ENCODE results near the gene HEPACAM2. TPM values are rescaled to one million over a fixed set of nuclear protein-coding genes. Genes with fewer than 3 reads are reported as not detected.

HEPACAM2 gene
- polyA plus RNA-seq, 10 donors: 0.10 to 0.21 (median 0.15) TPM; not detected in 7

DNA sequence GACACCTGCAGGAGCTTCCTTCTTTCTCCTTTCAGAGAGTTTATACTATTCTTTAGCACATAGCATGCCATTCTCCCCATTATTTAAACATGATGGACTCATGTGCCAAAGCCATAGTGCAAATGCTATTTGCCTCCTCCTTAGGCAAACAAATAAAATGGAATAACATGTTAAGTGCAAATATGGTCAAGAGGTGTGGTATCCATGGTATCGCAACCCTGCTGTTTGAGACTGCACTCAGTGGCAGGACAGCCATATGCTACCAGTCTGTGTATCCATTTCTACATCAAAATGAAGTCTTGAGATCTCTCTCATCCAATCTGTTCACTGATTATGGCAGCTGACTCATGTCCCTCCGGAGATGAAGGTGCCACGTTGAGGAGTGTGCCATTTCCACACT, 22.8 kb downstream of the HEPACAM2 start:
- no peak for DNase-seq

DNA sequence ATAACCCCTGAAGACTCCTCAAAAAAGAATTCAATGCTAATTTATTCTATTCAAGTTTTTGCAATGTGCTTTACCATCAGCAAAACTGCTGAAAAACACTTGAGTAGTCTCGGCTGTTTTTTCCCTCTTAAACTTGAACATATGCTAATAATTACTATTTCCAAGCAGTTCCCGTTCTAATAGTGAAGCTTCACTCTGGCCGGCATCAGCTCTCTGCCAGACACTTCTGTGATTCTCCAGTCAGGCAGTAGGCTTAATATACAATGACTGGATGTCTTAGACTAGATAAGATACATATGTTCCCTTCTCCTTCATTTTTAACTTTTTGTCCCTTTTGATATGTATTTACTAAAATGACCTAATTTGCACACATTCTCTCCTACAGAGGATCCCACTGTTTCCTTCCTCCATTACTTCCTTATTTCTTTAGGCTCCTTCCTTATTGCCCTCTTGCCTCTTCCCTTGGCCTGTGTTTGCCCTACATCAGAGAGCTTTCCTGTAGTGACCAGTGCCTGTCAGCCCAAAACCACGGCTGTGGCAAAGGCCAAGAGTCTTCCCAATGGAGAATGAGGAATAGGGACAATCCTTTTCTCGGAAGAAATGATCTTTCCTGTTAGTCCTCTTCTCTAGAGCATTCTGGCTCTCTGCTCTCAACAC, 23.5 kb downstream of the HEPACAM2 start:
- DNase-seq: peak in 2 of 3 donors; percentile 7 to 20

DNA sequence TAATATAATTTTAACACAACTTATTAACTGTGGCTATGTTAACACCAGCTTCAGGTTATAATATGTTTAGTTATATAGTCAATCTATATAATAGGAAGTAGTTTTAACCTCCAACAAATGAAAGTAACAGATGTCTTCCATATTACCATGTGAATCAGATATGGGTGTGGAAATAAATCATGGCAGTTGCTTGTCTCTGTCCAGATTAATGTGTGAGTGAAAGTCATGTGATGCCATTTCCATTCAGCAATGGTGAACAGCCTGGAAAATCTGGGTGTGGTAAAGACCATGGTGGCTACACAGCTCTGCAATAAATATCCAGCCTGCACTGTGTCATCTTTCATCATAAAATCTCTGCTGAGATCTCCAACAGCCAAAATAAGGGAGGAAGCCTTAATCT, 27.8 kb downstream of the HEPACAM2 start:
- DNase-seq: no peak

DNA sequence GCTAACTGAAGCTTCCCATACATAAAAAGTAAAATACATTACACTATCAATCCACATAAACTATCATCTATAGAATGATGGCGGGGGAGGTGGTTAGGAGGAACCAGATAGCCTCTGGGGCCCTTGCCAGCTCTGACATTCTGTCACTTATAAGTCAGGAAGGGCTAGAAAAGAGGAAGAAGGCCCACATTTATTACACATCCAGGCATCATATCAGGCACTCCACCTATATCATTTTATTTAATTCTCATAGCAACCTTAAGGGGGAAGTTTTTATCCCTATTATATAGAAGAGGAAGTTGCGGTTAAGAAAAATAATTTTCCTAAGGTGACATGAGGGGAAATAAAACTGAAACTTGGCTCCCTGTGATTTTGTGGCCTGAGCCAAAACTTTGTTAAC, 29.9 kb downstream of the HEPACAM2 start:
- DNase-seq: no peak

DNA sequence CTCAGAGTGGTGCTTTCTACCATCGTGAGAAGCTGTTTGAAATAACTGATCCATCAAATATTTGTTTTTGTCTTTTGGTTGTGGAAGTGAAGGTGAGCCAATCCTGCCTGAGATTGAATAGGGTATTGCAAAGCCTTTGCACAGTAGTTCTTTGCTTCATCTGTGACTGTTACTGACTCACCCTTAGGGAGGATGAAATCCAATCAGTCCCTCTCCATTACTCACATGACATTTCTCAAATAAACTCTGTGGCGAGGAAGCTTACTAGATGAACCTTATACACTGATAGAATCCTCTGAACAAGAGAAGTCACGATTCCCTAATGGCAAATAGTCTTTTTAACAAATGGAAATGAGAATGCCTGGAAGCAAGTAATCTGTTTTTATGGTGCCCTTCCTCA, 31.9 kb downstream of the HEPACAM2 start:
- DNase-seq: no peak

DNA sequence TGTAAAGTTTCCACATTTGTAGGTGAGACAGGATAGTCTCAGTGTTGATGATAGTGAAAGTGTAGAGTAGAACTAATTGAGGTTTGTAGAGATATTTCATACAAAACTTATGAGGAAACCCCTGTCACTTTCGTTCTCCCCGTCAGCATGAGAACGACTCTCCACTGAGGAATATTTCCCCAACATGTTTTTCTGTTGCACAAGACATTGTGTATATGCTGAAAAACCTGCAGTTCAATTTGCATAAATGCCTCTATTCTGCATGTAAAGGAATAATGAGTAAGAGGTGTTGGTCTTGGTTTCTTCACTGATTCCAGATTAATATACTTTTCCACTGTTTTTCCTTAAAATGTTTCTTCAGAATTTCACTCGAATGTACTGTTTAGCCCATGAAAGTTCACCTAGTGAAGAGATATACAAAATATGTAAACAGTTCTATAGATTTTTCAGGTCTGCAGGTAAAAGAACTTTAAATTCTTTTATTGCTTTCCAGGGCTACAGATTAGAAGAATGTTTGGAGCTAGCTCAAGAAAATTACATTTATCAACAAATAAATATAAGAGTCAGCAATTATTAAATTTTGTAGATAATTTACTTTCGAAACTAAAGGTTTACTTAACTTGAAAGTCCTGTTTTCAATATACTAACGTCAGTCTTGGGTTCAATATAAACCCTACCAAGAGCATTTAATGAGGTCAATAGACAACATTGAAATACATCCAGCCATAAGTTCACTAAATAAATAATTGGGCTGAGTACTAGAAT, 37.2 kb downstream of the HEPACAM2 start:
- no peak for DNase-seq

DNA sequence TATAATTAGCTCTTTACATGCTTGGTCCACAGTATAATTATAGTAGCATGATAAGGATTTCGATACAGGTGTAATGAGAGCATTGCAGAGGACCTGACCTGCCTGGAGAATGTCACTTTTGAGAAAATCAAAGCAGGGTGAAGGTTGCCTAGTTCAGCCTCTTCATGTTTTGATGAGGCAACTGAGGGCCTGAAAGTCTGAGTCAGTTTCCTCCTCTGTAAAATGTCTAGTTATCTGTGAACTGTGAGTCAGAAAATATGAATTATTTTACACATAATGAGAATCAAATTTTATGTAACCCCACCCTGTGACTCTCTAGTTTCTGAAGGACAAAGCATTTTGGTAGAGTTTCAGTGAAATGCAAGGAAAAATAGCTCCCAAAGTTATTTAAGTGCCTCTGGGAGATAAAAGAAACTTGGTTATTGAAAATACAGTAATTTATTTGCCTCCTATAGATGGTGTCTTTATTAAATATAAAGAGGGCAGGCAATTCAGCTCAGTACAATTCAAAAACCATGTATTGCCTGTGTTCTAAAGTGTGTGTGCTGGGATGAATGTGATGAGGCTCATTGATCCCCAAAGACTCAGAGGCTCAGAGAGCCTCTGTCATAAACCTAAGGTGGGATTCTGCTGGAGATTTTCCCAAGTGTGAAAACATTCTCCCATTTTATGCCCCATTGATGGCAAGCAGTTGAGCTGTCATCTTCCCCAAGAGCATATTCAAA, 40.8 kb downstream of the HEPACAM2 start:
- DNase-seq: no peak

DNA sequence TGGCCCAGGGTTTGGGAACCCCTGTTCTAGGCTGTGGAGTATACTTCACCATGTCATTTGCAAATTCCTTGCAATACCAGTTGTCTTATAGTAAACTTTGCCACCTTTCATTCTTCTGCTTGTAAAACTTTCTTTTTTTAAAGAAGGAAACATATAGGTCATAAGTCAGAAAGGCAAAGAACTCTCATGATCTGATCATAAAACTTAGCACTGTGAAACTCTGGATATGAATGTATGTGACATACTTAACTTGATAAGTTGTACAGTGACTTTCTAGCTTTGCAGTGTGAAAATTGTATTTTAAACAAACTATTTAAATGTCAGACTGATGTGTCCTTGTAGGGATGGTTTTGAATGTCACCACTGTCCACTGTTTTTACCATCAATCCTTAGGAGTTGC, 47.1 kb downstream of the HEPACAM2 start:
- no peak for DNase-seq

DNA sequence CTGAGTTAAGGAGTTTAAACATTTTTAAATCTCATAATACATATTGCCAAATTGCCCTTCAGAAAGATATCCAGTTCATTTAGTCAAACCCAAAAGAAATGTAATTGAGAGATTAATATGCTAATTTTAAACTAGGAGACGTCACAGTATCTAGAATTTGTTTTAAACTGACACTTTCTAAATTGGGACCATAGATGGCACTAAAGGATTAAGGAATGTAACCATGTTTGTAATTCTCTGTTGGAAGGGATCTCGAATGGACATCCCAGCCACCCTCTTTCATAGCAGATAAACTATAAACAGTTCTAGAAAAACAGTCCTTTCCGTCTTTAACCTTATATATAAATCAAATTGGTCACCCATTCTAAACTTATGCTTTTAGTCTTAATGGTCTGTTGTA, 48.1 kb downstream of the HEPACAM2 start:
- DNase-seq: peak in 1 of 3 donors; percentile 6

DNA sequence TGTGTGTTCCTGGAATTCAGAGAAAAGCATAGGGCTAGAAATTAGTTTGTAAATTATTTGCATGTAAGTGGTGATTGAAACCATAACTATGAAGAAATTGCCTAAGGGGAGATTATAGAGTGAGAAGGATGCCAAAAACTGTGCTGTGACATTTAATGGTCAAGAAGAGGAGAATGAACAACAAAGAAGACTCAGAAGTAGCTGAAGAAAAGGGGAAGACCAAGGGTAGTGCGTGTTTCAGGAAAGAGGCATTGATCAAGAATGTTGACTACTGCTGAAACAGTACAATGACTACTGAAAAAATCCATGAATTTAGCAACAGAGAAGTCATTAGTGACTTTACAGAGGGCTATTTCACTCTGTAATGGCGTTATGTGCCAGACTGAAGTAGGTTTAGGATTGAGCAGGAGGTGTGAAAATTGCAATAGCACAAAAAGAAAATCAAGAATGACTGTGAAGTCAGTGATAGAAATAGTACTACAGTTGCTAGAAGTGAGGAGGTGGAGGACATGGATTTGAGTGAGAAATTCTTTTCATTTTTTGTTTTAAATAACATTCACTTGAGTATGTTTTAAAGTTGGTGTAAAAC, 49.2 kb downstream of the HEPACAM2 start:
- no peak for DNase-seq

DNA sequence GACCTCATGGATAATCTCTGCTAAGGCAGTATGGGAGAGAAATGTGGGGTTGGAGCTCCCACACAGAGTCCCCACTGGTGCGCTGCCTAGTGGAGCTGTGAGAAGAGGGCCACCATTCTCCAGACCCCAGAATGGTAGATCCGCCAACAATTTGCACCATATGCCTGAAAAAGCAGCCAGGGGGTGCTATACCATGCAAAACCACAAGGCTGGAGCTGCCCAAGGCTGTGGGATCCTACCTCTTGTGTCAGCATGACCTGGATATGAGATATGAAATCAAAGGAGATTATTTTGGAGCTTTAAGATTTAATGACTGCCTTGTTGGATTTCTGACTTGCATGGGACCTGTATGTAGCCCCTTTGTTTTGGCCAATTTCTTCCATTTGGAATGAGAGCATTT, 51.0 kb downstream of the HEPACAM2 start:
- no peak for DNase-seq

DNA sequence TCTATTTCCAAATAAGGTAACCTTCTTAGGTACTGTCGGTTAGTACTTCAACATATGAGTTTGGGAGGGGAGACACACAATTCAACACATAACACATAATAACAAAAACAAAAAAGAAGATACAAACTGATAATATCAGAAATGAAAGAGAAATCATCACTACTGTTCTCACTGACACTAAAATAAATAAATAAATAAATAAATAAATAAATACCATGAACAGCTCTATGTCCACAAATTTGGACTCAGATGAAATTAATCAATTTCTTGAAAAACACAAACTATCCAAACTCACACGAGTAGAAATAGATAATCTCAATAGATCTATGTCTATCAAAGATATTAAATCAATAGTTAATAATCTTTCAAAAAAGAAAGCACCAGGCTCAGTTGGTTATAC, 53.6 kb downstream of the HEPACAM2 start:
- DNase-seq: no peak

DNA sequence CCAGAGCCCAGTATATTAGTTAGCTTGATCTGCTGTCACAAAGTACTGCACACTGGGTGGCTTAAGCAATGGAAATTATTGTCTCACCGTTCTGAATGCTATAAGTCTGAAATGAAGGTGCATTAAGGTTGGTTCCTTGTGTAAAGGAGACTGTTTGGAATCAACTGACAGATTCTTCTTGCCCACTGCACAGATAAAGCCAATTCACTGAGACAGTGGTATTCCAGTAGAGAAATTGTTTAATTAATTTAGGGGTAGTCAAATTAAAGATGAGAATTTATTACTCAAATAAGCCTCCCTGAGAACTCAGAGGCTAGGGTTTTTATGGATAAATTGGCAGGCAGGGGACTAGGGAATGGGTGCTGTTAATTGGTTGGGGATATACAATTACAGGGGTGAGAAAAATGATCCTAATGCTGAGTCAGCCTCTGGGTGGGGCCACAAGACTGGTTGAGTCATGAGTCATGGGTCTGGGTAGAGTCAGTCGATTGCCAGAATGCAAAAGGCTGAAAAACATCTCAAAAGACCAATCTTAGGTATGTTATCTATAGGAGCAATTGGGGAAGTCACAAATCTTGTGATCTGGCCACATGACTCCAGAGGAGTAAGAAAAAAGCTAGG, 54.6 kb downstream of the HEPACAM2 start:
- DNase-seq: no peak

DNA sequence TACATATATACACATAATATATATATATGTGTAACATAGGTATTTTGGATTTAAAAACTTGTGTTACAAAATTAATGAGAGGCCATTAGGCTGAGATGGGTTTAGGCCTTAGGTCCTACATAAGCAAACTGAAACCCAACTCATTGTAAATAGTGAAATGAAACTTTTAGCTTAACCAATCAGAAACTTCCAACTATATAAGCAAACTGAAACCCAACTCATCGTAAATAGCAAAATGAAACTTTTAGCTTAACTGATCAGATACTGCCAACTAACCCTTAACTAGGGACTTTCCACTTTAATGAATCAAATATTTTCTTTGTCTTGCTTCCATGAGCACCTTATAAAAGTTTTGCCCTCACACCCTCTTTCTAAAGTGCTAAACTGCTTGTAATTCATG, 60.8 kb downstream of the HEPACAM2 start:
- DNase-seq: no peak

DNA sequence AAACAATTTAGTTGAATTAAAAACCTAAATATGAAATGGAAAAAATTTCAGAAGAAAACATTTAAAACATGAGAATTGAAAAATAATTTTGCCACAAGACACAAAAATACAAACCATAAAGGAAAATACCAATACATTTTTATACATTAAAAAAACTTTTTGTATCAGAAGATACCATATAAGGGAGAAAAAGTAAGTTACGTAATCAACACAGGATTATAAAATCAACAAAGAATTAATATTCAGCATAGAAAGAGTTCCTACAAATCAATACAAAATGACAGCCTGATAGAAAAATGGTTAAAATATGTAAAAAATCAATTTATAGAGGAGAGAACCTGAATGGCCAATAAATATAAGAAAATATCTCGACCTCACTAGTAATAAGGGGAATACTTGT, 61.5 kb downstream of the HEPACAM2 start:
- DNase-seq: no peak

DNA sequence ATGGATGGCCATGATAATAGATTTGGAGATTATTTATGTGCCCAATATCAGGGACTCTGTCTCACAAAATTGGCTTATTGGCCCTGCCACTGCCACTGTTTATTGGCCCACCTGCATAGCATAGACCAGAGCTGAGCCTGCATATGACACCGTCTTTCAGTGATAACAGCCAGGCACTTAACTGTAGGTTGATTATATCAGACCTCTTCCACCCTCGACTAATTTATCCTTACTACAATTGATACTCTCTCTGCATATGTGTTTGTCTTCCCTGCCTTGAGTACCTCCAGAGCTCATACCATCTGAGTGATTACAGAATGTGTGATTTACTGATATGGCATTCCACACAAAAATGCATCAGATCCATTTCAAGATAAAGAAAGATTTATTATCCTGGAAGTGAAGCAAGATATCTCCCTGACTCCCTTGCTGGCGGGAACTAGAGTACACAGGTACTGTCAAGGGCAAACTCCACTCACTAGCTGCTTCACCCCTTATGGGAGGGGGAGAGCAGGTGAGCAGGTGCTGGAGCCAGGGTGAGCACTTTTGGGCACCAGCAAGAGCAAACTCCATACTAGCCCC, 65.0 kb downstream of the HEPACAM2 start:
- DNase-seq: no peak

DNA sequence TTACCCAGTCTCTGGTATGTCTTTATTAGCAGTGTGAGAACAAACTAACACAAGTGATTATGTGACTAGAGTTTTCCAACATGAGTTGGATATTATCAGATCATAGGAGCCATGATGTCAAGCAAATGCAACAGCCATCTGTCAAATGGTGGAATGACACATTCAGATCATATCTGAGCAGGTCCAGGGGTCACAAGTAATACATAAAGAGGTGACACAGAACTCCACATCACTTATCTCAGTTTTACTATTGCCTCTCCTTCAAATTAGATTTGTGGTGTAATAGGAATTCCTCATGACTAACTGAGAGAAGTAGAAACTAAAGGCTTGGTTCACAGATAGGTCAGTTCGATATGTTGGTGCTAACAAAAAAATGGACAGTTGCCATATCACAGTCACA, 65.9 kb downstream of the HEPACAM2 start:
- DNase-seq: no peak

DNA sequence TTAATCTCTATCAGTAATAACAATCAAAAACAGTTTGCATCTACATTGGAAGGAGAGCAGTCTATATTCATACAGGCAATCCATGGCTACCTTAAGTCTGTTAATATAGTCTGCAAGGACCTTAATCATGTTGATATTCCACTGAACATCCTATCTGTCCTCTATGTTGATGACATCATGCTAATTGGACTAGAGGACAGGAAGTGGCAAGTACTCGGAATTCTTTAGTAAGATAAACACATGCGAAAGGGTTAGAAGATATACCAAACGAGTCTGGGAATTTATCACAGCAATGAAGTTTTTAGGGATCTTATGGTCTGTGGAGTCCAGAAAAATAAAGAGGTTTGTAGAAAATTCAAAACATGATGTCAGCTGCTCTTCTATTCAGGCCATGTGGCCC, 66.8 kb downstream of the HEPACAM2 start:
- DNase-seq: no peak

DNA sequence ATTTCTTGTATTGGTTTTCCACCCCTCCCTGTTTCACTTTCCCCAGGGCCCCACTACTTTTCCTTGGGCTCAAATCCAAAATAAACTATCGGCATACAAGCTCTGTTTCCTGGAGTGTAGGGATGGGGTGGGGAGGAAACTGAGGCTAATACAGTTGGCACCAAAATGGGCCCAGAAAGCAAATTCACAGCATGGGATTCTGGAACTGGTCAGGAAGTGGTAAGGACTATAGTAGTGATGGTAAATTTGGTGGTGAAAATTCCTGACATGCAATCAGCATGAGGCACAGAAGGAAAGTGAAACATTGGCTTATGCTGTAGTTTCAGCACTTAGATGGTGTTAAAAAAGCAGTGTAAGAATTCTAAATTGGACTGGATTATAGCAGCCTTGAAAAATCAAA, 69.4 kb downstream of the HEPACAM2 start:
- DNase-seq: no peak

DNA sequence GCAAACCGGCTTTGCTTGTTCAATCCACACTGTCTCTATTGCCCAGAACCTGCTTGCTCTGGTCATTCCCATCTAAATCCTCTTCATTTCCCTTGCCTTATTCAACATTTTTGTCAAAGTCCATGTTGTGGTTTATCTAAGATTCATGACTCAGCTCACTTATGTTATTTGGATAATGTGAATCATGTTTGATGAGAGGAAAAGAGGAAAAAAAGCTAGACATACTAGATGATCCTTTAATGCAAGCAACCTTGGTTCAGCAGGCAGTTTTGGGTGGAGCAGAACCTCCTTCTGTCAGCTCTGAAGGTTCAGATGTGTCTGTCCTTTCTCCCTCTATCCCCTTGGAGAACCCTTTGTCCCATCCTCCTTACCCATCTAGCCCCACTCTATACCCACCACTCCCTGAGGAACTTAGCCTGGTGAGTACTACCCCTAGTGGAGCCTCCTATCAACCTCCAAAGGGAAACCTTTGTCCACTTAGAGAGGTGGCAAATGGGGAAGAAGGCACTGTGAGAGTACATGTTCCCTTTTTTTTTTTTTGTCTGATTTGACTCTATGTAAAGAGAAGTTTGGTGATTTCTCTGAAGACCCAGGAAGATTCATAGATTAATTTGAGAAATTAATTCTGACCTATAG, 76.0 kb downstream of the HEPACAM2 start:
- no peak for DNase-seq

DNA sequence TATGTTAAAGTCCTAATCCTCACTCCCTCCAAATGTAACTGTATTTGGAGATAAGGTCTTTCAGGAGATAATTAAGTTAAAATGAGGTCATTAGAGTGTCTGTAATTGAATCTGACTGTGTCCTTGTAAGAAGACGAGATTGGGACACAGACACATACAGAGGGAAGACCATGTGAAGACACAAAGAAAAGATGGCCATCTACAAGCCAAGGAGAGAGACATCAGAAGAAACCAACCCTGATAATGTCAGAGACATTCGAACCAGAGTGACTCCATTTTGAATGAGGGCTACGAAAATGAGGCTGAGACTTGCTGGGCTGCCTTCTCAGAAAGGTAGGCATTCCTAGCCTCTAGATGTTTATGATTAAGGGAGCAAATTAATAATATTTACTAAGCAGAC, 77.5 kb downstream of the HEPACAM2 start:
- no peak for DNase-seq

Data from muscle of back (tissue), 11 donors.